K562 (cell line): ENCODE measurements around the gene KASH5. TPM values are rescaled to one million over a fixed set of nuclear protein-coding genes. Genes with fewer than 3 reads are reported as not detected.

Experiments used
- ATAC-seq: fragments of 200-7000 bp; cut with Tn5 transposase; 3 replicates; pipeline ENCODE4 v1.9.1; 2020; ENCODE audit warnings: moderate library complexity
- BruUV-seq: library from RNA; stranded (reverse); fragments of 400-500 nt; replicated peaks from 2 replicates; lab custom pipeline; 2021; lab: Mats Ljungman, UMichigan
- CTCF ChIA-PET: fragments of 300-600 bp; formaldehyde crosslinking; extraction: SDS; loops from one replicate; lab custom pipeline; 2021; ENCODE audit warnings: low intra/inter-chr PET ratio; lab: Yijun Ruan, JAX
- POLR2A ChIA-PET: fragments of 300-600, 350-650 bp; sonication (Branson Sonifier 250); formaldehyde crosslinking; extraction: SDS; loops from one replicate; lab custom pipeline; 2021; ENCODE audit warnings: antibody characterized with exemption, inconsistent platforms; lab: Yijun Ruan, JAX
- DNase-seq, 4 experiments: peaks; one replicate each; pipeline versions ENCODE4 v3.0.0 to v3.0.0-alpha.2; 2011 to 2018; ENCODE audit warnings: low spot score in 3 of 4, mixed read lengths in 3 of 4; ENCODE audit errors: extremely low read depth in 1 of 4
- FAIRE-seq: peaks from 2 replicates; lab custom pipeline; 2011; peaks lifted over from hg19 to GRCh38; lab: Jason Lieb, UNC
- H2AFZ ChIP-seq: 2 replicates; pipeline ENCODE4 v1.6.0; 2011; ENCODE audit warnings: low read depth, low read length, control low read depth, inconsistent platforms
- H3K27ac ChIP-seq: fragments of 200-600 bp; 3 replicates; pipeline ENCODE4 v1.8.0; 2011; ENCODE audit warnings: low read depth, mild to moderate bottlenecking, control low read depth, inconsistent platforms, low read length, moderate library complexity, mixed read lengths; ENCODE audit errors: extremely low read depth
- H3K27me3 ChIP-seq, 2 experiments: fragments of 300-600 bp in 1 of 2; 2 replicates in 1 of 2; 3 replicates in 1 of 2; pipeline versions ENCODE4 v1.6.0 to v1.8.0; 2011; ENCODE audit warnings: inconsistent platforms in 2 of 2, low read length in 2 of 2, mild to moderate bottlenecking in 1 of 2, mixed read lengths in 1 of 2, moderate library complexity in 1 of 2; ENCODE audit not compliant: control insufficient read depth in 2 of 2, insufficient read depth in 2 of 2
- H3K36me3 ChIP-seq: fragments of 300-600 bp; 3 replicates; pipeline ENCODE4 v1.8.0; 2011; ENCODE audit warnings: mild to moderate bottlenecking, low read length, inconsistent platforms; ENCODE audit not compliant: control insufficient read depth, insufficient read depth
- H3K4me1 ChIP-seq, 2 experiments: fragments of 200-600 bp in 1 of 2; replicated peaks in 1 of 2; 2 replicates in 1 of 2; 3 replicates in 1 of 2; pipeline versions ENCODE4 v1.5.1 to v1.8.0; 2011; ENCODE audit warnings: inconsistent platforms in 2 of 2, low read length in 2 of 2, mild to moderate bottlenecking in 1 of 2, mixed read lengths in 1 of 2, moderate library complexity in 1 of 2; ENCODE audit not compliant: control insufficient read depth in 2 of 2, insufficient read depth in 2 of 2
- H3K4me2 ChIP-seq: 2 replicates; pipeline ENCODE4 v1.6.1; 2011; ENCODE audit warnings: low read length, control low read depth, inconsistent platforms, mixed read lengths; ENCODE audit not compliant: insufficient read depth
- H3K4me3 ChIP-seq: fragments of 200-600 bp; sonication (generic), shearing (Covaris generic); 2 replicates; pipeline ENCODE4 v1.5.1; 2016; ENCODE audit warnings: control low read depth, inconsistent platforms
- H3K79me2 ChIP-seq: fragments of 200-600 bp; 3 replicates; pipeline ENCODE4 v1.8.0; 2011; ENCODE audit warnings: low read length, inconsistent platforms; ENCODE audit not compliant: control insufficient read depth, insufficient read depth
- H3K9ac ChIP-seq, 2 experiments: 2 replicates each; pipeline versions ENCODE4 v1.6.0 to v1.6.1; 2011; ENCODE audit warnings: low read depth in 2 of 2, low read length in 2 of 2, control low read depth in 1 of 2, inconsistent platforms in 1 of 2, mild to moderate bottlenecking in 1 of 2, mixed read lengths in 1 of 2; ENCODE audit not compliant: insufficient read depth in 1 of 2
- H3K9me1 ChIP-seq: one replicate; pipeline ENCODE4 v1.6.0; 2011; ENCODE audit warnings: inconsistent platforms, mild to moderate bottlenecking, low read length, moderate library complexity; ENCODE audit not compliant: control insufficient read depth, insufficient read depth
- H3K9me3 ChIP-seq: replicated peaks from 2 replicates; pipeline ENCODE4 v1.5.1; 2011; ENCODE audit warnings: low read depth, low read length, inconsistent platforms; ENCODE audit not compliant: control insufficient read depth, insufficient read depth
- H4K20me1 ChIP-seq: replicated peaks from 2 replicates; pipeline ENCODE4 v1.6.1; 2011; ENCODE audit warnings: low read length, inconsistent platforms, mixed read lengths; ENCODE audit not compliant: control insufficient read depth, insufficient read depth
- MYC ChIP-seq, 2 experiments: fragments of 250-450 bp in 1 of 2; sonication (Bioruptor Pico) in 1 of 2; IDR thresholded peaks; 2 replicates each; pipeline versions ENCODE4 v1.5.1 to v1.6.1; 2012 to 2021; ENCODE audit warnings: low read depth in 2 of 2, borderline replicate concordance in 1 of 2, improper control_type of control experiment in 1 of 2, low read length in 1 of 2, mild to moderate bottlenecking in 1 of 2, moderate library complexity in 1 of 2
- NFYB ChIP-seq: IDR thresholded peaks from 2 replicates; pipeline ENCODE4 v1.6.1; 2011; ENCODE audit warnings: mild to moderate bottlenecking, moderate library complexity; ENCODE audit not compliant: insufficient read length; ENCODE audit errors: extremely low read depth
- RAD21 ChIP-seq, 2 experiments: fragments of 250-450 bp in 1 of 2; fragments of 450-650 bp in 1 of 2; sonication (Bioruptor Pico) in 1 of 2; formaldehyde crosslinking in 1 of 2; IDR thresholded peaks in 1 of 2; conservative IDR thresholded peaks in 1 of 2; 2 replicates each; pipeline versions ENCODE4 v1.4.0 to v1.8.0; 2020 to 2022; ENCODE audit warnings: mild to moderate bottlenecking in 2 of 2, moderate library complexity in 1 of 2
- ZFP36 ChIP-seq: fragments of 150-350 bp; IDR thresholded peaks from 2 replicates; pipeline ENCODE4 v1.6.1; 2018; ENCODE audit warnings: low read length, low read depth; ENCODE audit not compliant: partially characterized antibody
- WGBS: fragments of 100-300 bp; shearing (Covaris generic); methylation state at CpG from one replicate; pipeline ENCODE4 v1.1.6; 2016; ENCODE audit warnings: low coverage, mixed read lengths; ENCODE audit not compliant: insufficient coverage; ENCODE audit errors: missing lambda C conversion rate; 5-methylcytosine and 5-hydroxymethylcytosine counted together
- in situ Hi-C: fragments of 300-500 bp; cut with MboI; formaldehyde crosslinking; loops from 4 replicates; pipeline ENCODE4 v1.15.0; 2018; ENCODE audit warnings: inconsistent platforms, mixed read lengths
- intact Hi-C: fragments of 100-400 bp; cut with micrococcal nuclease; formaldehyde crosslinking; loops from 2 replicates; pipeline ENCODE4 v1.14.2; 2022
- polyA plus RNA-seq, 8 experiments: library from polyadenylated mRNA; depleted of rRNA in 4 of 8; stranded (reverse) in 5 of 8; unstranded in 3 of 8; fragments of >200 nt; fragmentation: Nextera tagmentation in 2 of 8; fragmentation: Illumina TruSeq in 1 of 8; extraction: Ambion mirVana in 2 of 8; extraction: Trizol in 1 of 8; gene quantifications; 2 replicates each; pipeline versions ENCODE4 v1.2.1 to v1.2.3, GENCODE V29; 2011 to 2014; ENCODE audit warnings: inconsistent platforms in 1 of 8, missing spikeins in 1 of 8
- total RNA-seq, 7 experiments: library from RNA; depleted of rRNA in 6 of 7; stranded (reverse); fragments of >200 nt in 6 of 7; fragmentation: Illumina TruSeq in 2 of 7; extraction: Trizol in 2 of 7; gene quantifications; 2 replicates each; pipeline versions ENCODE4 v1.2.1 to v1.2.3, GENCODE V29; 2011 to 2021; ENCODE audit warnings: low replicate concordance in 1 of 7
- TF ChIP-seq, protein P1 (sequence below), 2 experiments: fragments of 450-650 bp; formaldehyde crosslinking in 1 of 2; IDR thresholded peaks; 2 replicates each; pipeline versions ENCODE4 v1.4.0 to v1.6.1; 2014 to 2020; ENCODE audit warnings: mild to moderate bottlenecking in 2 of 2, borderline replicate concordance in 1 of 2, low read depth in 1 of 2

Gene KASH5
- total and polyA plus RNA-seq, 9 of the 15 experiments (the other 6 are each of a cell fraction or from before 2014, with no cell fraction given), result 0.07 to 0.84 (median 0.34) TPM; not detected in 1

DNA sequence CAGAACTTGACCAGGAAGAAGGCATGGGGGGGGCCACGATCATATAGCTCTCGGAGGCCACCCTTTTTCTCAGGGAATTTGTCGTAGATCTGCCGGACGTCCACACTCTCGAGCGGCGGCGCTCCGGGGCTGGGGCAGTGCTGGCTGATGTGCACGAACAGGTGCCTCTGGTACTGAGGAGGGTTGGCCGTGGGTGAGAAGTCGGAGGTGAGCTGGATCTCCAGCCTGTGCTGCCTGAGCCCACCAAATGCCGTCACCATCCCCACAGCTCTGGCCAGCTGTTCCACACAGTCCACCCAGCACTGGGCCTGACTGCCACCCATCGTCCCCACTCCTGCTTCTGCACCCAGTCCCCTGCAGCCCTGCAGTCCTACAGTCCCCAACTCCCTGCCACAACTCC is 40.9 kb upstream of the KASH5 start:
- H3K27me3 ChIP-seq, result no peaks in the 10 kb centered on the region
- ATAC-seq (no peak), DNase-seq (no peak), FAIRE-seq (no peak)
- intact Hi-C loops (no loop called here), in situ Hi-C loops (no loop called here)
- CTCF ChIA-PET, result no interaction called here
- H2AFZ ChIP-seq, result no peak overlapping the region
- no peak overlapping the region for H3K9ac ChIP-seq
- POLR2A ChIA-PET, result interaction anchor here (0.6 kb wide), 2 partner anchors 183 to 189 kb away, joined by 3 read pairs; no protein-coding TSS in a partner anchor
- peaks cover 46% of the 10 kb centered on the region; the same call in 2 of the 3 replicates for H3K36me3 ChIP-seq
- no peak overlapping the region for H3K4me2 ChIP-seq
- 93% methylated on average over 15 of the region's 15 CpGs for WGBS
- BruUV-seq, result no TSS peak
- no peaks in the 10 kb centered on the region for H3K9me3 ChIP-seq
- no peaks in the 10 kb centered on the region for H4K20me1 ChIP-seq
- H3K4me3 ChIP-seq, result no peak overlapping the region
- no peak overlapping the region for H3K27ac ChIP-seq
- no peaks in the 10 kb centered on the region for H3K9me1 ChIP-seq
- TF ChIP-seq MYC (IDR thresholded peaks at IDR 0.05; ENCODE audit: low read depth, low read length), result no peak
- TF ChIP-seq MYC (CRISPR knock-in tag; IDR thresholded peaks at IDR 0.05; ENCODE audit: borderline replicate concordance, low read depth), result no peak
- peaks cover 0 to 5% of the 10 kb centered on the region in 2 experiments; a peak in 2 of 5 replicates for H3K4me1 ChIP-seq
- H3K79me2 ChIP-seq, result no peaks in the 10 kb centered on the region

GRCh38 chr19:49347835-49348234 is 40.2 kb upstream of the KASH5 start:
- peak; percentile 99 for FAIRE-seq
- intact Hi-C loops, result no loop called here
- Histone ChIP-seq H3K27ac (no peak overlapping the region), H3K27me3 (no peaks in the 10 kb centered on the region), H3K4me3 (no peak overlapping the region), H4K20me1 (no peaks in the 10 kb centered on the region), H3K9me3 (no peaks in the 10 kb centered on the region), H3K79me2 (no peaks in the 10 kb centered on the region), H2AFZ (peak overlapping the region; percentile 64), H3K9me1 (no peaks in the 10 kb centered on the region), H3K36me3 (peaks cover 44% of the 10 kb centered on the region; the same call in 2 of the 3 replicates), H3K4me1 (peaks cover 0 to 5% of the 10 kb centered on the region in 2 experiments; a peak in 3 of 5 replicates), H3K9ac (no peak overlapping the region), H3K4me2 (no peak overlapping the region)
- WGBS, result 23% methylated on average over 3 of the region's 3 CpGs
- ChIA-PET CTCF (no interaction called here), POLR2A (interaction anchor here (0.5 to 0.9 kb wide), 3 partner anchors 23 to 183 kb away, joined by 3 read pairs; no protein-coding TSS in a partner anchor)
- in situ Hi-C loops, result no loop called here
- DNase-seq, result peak; percentile 67 to 77 (median 72)
- peak; percentile 100 for ATAC-seq
- no TSS peak for BruUV-seq
- TF ChIP-seq NFYB (peak; percentile 76), ZFP36 (no peak), RAD21 (CRISPR knock-in tag; conservative IDR thresholded peaks at IDR 0.05 in 1 of 2, IDR thresholded peaks at IDR 0.05 in 1 of 2) (peak in 1 of 2 experiments; percentile 39; a peak in 2 of 4 replicates)
- TF ChIP-seq, protein P1, sequence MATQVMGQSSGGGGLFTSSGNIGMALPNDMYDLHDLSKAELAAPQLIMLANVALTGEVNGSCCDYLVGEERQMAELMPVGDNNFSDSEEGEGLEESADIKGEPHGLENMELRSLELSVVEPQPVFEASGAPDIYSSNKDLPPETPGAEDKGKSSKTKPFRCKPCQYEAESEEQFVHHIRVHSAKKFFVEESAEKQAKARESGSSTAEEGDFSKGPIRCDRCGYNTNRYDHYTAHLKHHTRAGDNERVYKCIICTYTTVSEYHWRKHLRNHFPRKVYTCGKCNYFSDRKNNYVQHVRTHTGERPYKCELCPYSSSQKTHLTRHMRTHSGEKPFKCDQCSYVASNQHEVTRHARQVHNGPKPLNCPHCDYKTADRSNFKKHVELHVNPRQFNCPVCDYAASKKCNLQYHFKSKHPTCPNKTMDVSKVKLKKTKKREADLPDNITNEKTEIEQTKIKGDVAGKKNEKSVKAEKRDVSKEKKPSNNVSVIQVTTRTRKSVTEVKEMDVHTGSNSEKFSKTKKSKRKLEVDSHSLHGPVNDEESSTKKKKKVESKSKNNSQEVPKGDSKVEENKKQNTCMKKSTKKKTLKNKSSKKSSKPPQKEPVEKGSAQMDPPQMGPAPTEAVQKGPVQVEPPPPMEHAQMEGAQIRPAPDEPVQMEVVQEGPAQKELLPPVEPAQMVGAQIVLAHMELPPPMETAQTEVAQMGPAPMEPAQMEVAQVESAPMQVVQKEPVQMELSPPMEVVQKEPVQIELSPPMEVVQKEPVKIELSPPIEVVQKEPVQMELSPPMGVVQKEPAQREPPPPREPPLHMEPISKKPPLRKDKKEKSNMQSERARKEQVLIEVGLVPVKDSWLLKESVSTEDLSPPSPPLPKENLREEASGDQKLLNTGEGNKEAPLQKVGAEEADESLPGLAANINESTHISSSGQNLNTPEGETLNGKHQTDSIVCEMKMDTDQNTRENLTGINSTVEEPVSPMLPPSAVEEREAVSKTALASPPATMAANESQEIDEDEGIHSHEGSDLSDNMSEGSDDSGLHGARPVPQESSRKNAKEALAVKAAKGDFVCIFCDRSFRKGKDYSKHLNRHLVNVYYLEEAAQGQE (IDR thresholded peaks at IDR 0.05; ENCODE audit: borderline replicate concordance), result peak; percentile 65
- TF ChIP-seq, protein P1 (CRISPR knock-in tag; IDR thresholded peaks at IDR 0.05; ENCODE audit: low read depth), result no peak
